Measurements from ENCODE around the gene LRP1B.

LRP1B gene

GRCh38 chr2:141384676-141385075 is 746.1 kb downstream of the LRP1B start:
- DNase-seq: no peak

- no peak for DNase-seq
Observed at GRCh38 chr2:141381946-141382345, 748.9 kb downstream of the LRP1B start.

- no peak for DNase-seq
Observed at GRCh38 chr2:141380008-141380979, 750.5 kb downstream of the LRP1B start.

GRCh38 chr2:141364821-141365220 is 766.0 kb downstream of the LRP1B start:
- DNase-seq: no peak

- DNase-seq: no peak
Observed at GRCh38 chr2:141362311-141362710, 768.5 kb downstream of the LRP1B start.

GRCh38 chr2:141348481-141348880 is 782.3 kb downstream of the LRP1B start:
- DNase-seq: no peak

- DNase-seq: no peak
Observed at GRCh38 chr2:141341444-141341843, 789.4 kb downstream of the LRP1B start.

GRCh38 chr2:141331127-141331526 is 799.7 kb downstream of the LRP1B start:
- DNase-seq: no peak

GRCh38 chr2:141329964-141330363 is 800.9 kb downstream of the LRP1B start:
- no peak for DNase-seq

- DNase-seq: no peak
Observed at GRCh38 chr2:141323571-141323970, 807.2 kb downstream of the LRP1B start.

- no peak for DNase-seq
Observed at GRCh38 chr2:141317986-141318385, 812.8 kb downstream of the LRP1B start.

GRCh38 chr2:141316606-141317005 is 814.2 kb downstream of the LRP1B start:
- no peak for DNase-seq

- no peak for DNase-seq
Observed at GRCh38 chr2:141316103-141316502, 814.7 kb downstream of the LRP1B start.

GRCh38 chr2:141313972-141314371 is 816.8 kb downstream of the LRP1B start:
- DNase-seq: no peak

- DNase-seq: no peak
Observed at GRCh38 chr2:141311430-141311829, 819.4 kb downstream of the LRP1B start.

- DNase-seq: no peak
Observed at GRCh38 chr2:141306368-141306767, 824.4 kb downstream of the LRP1B start.

GRCh38 chr2:141301551-141301950 is 829.3 kb downstream of the LRP1B start:
- DNase-seq: no peak

- DNase-seq: no peak
Observed at GRCh38 chr2:141280037-141280436, 850.8 kb downstream of the LRP1B start.

GRCh38 chr2:141271346-141271745 is 859.5 kb downstream of the LRP1B start:
- DNase-seq: no peak

- DNase-seq: no peak
Observed at GRCh38 chr2:141264848-141265247, 866.0 kb downstream of the LRP1B start.

GRCh38 chr2:141260911-141261310 is 869.9 kb downstream of the LRP1B start:
- DNase-seq: no peak

GRCh38 chr2:141259683-141260082 is 871.1 kb downstream of the LRP1B start:
- no peak for DNase-seq

- DNase-seq: no peak
Observed at GRCh38 chr2:141242008-141242407, 888.8 kb downstream of the LRP1B start.

- no peak for DNase-seq
Observed at GRCh38 chr2:141226560-141226959, 904.3 kb downstream of the LRP1B start.

GRCh38 chr2:141207036-141207385 is 923.8 kb downstream of the LRP1B start:
- peak; percentile 5 for DNase-seq
